Fibroblast of lung (primary cell): ENCODE measurements around the gene CPN1. TPM values are rescaled to one million over a fixed set of nuclear protein-coding genes. Genes with fewer than 3 reads are reported as not detected.

Source experiments
- DNase-seq, 2 donors: peaks; one replicate each; pipeline versions ENCODE4 v3.0.0 to v3.0.0-alpha.2; 2010; ENCODE audit warnings: low read depth in 2 of 2
- H2AFZ ChIP-seq: 2 replicates; pipeline ENCODE4 v1.5.1; 2012; ENCODE audit warnings: low read length, control low read depth, inconsistent platforms
- H3K27ac ChIP-seq: 2 replicates; pipeline ENCODE4 v1.5.1; 2011; ENCODE audit warnings: low read length, control low read depth; ENCODE audit not compliant: insufficient read depth
- H3K27me3 ChIP-seq: 2 replicates; pipeline ENCODE4 v1.5.1; 2011; ENCODE audit warnings: mild to moderate bottlenecking, low read length; ENCODE audit not compliant: control insufficient read depth, insufficient read depth
- H3K36me3 ChIP-seq: 2 replicates; pipeline ENCODE4 v1.5.1; 2011; ENCODE audit warnings: low read length; ENCODE audit not compliant: control insufficient read depth, insufficient read depth
- H3K4me1 ChIP-seq: 2 replicates; pipeline ENCODE4 v1.5.1; 2011; ENCODE audit warnings: low read length; ENCODE audit not compliant: control insufficient read depth, insufficient read depth; ENCODE audit errors: extremely low read depth
- H3K4me2 ChIP-seq: 2 replicates; pipeline ENCODE4 v1.5.1; 2011; ENCODE audit warnings: low read length, control low read depth; ENCODE audit not compliant: insufficient read depth; ENCODE audit errors: extremely low read depth
- H3K4me3 ChIP-seq, 4 experiments: fragments of 200-600 bp in 1 of 4; sonication (generic) in 1 of 4; replicated peaks in 1 of 4; 2 replicates each; pipeline ENCODE4 v1.5.1; 2011 to 2016; ENCODE audit warnings: low read length in 4 of 4, low read depth in 3 of 4, mild to moderate bottlenecking in 3 of 4, control low read depth in 2 of 4, inconsistent platforms in 1 of 4, mixed read lengths in 1 of 4; ENCODE audit not compliant: insufficient read depth in 1 of 4; ENCODE audit errors: control extremely low read depth in 1 of 4
- H3K79me2 ChIP-seq: 2 replicates; pipeline ENCODE4 v1.5.1; 2012; ENCODE audit warnings: mild to moderate bottlenecking, low read length, inconsistent platforms; ENCODE audit not compliant: control insufficient read depth, insufficient read depth
- H3K9ac ChIP-seq: 2 replicates; pipeline ENCODE4 v1.5.1; 2011; ENCODE audit warnings: mild to moderate bottlenecking, low read length, control low read depth; ENCODE audit not compliant: insufficient read depth
- H3K9me3 ChIP-seq: 2 replicates; pipeline ENCODE4 v1.5.1; 2012; ENCODE audit warnings: low read depth, low read length; ENCODE audit not compliant: control insufficient read depth, insufficient read depth
- H4K20me1 ChIP-seq: 2 replicates; pipeline ENCODE4 v1.5.1; 2011; ENCODE audit warnings: low read length; ENCODE audit not compliant: control insufficient read depth, insufficient read depth; ENCODE audit errors: extremely low read depth
- EZH2 ChIP-seq: IDR thresholded peaks from 2 replicates; pipeline ENCODE4 v1.5.1; 2012; ENCODE audit warnings: low read length, control low read depth, mild to moderate bottlenecking; ENCODE audit errors: missing control alignments
- polyA plus RNA-seq, 2 donors: library from polyadenylated mRNA; depleted of rRNA in 1 of 2; stranded (reverse) in 1 of 2; unstranded in 1 of 2; fragments of >200 nt; gene quantifications; 2 replicates each; pipeline ENCODE4 v1.2.1, GENCODE V29; 2011 to 2012; ENCODE audit warnings: missing spikeins in 1 of 2
- total RNA-seq: library from RNA; depleted of rRNA; stranded (reverse); fragments of >200 nt; gene quantifications from 2 replicates; pipeline ENCODE4 v1.2.1, GENCODE V29; 2014
- TF ChIP-seq, protein P1 (sequence below), 2 donors: IDR thresholded peaks in 1 of 2; conservative IDR thresholded peaks in 1 of 2; 1 replicate in 1 of 2; 2 replicates in 1 of 2; pipeline ENCODE4 v1.5.1; 2011 to 2012; ENCODE audit warnings: low read length in 2 of 2, control low read depth in 1 of 2, inconsistent platforms in 1 of 2, low read depth in 1 of 2, mild to moderate bottlenecking in 1 of 2

CPN1 gene
- total and polyA plus RNA-seq, 2 donors (not counting 1 experiment from before 2014, with no cell fraction given): not detected

DNA sequence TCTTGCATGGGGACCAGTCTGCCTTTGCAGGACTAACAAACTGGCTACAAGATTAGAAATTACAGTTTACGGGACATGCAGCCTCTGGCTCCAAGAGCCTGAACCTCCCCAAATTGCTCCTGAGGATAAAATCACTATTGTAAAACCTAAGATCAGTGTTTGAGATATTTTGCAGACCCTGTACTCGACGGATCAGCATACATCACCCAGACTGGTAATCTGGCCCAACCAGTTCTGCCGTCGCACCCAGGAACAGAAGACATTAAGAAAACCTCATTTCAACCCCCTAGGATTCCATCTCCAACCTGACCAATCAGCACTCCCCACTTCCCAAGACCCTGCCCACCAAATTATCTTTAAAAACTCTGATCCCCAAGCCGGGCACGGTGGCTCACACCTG, 44.8 kb downstream of the CPN1 start:
- DNase-seq: no peak
- Histone ChIP-seq H3K4me3 (no peak overlapping the region), H3K9me3 (no peaks in the 10 kb centered on the region), H3K4me1 (no peaks in the 10 kb centered on the region), H3K27me3 (no peaks in the 10 kb centered on the region), H3K27ac (no peak overlapping the region), H3K4me2 (no peak overlapping the region), H3K36me3 (no peaks in the 10 kb centered on the region), H2AFZ (no peak overlapping the region), H3K9ac (no peak overlapping the region), H4K20me1 (no peaks in the 10 kb centered on the region), H3K79me2 (no peaks in the 10 kb centered on the region)
- no peak for TF ChIP-seq EZH2
- TF ChIP-seq, protein P1, sequence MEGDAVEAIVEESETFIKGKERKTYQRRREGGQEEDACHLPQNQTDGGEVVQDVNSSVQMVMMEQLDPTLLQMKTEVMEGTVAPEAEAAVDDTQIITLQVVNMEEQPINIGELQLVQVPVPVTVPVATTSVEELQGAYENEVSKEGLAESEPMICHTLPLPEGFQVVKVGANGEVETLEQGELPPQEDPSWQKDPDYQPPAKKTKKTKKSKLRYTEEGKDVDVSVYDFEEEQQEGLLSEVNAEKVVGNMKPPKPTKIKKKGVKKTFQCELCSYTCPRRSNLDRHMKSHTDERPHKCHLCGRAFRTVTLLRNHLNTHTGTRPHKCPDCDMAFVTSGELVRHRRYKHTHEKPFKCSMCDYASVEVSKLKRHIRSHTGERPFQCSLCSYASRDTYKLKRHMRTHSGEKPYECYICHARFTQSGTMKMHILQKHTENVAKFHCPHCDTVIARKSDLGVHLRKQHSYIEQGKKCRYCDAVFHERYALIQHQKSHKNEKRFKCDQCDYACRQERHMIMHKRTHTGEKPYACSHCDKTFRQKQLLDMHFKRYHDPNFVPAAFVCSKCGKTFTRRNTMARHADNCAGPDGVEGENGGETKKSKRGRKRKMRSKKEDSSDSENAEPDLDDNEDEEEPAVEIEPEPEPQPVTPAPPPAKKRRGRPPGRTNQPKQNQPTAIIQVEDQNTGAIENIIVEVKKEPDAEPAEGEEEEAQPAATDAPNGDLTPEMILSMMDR (conservative IDR thresholded peaks at IDR 0.05 in 1 of 2, IDR thresholded peaks at IDR 0.05 in 1 of 2; ENCODE audit: low read depth in 1 of 2, low read length in 2 of 2): no peak

DNA sequence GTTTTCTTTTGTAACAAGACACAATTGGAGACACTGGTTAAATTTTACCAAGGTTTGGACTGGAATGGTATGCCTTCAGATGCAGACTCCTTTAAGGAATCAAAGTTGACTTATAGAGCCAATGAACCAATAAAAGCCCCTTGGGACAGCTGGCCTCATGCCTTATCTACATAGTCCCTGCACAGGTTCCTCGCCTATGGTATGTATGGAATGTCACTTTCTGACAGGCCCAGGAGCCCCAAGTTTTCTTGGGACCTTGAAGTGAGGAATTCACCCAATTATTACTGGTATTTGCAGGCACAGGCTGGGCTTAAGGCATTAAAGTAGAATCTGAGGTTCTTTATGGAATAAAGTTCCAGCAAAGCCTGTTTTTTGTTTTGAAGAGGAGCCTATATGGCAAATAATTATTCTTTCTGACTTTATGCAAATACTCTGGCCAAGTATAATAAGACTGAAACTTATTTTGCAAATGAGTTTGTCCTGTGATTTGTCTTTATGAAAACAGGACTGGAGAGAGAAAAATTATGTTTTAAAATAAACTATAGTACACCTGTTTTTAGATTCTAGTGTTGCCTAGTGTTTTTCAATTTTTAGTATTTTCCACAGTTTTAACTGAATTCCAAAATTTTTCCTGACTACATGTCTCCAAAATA, 47.8 kb downstream of the CPN1 start:
- Histone ChIP-seq H3K4me2 (no peak overlapping the region), H3K4me1 (no peaks in the 10 kb centered on the region), H3K9ac (no peak overlapping the region), H3K79me2 (no peaks in the 10 kb centered on the region), H3K9me3 (no peaks in the 10 kb centered on the region), H3K27me3 (no peaks in the 10 kb centered on the region), H4K20me1 (no peaks in the 10 kb centered on the region), H2AFZ (no peak overlapping the region), H3K36me3 (no peaks in the 10 kb centered on the region), H3K27ac (no peak overlapping the region), H3K4me3 (no peak overlapping the region)
- DNase-seq: no peak
- TF ChIP-seq EZH2: no peak
- TF ChIP-seq, protein P1 (conservative IDR thresholded peaks at IDR 0.05 in 1 of 2, IDR thresholded peaks at IDR 0.05 in 1 of 2; ENCODE audit: low read depth in 1 of 2, low read length in 2 of 2): no peak

DNA sequence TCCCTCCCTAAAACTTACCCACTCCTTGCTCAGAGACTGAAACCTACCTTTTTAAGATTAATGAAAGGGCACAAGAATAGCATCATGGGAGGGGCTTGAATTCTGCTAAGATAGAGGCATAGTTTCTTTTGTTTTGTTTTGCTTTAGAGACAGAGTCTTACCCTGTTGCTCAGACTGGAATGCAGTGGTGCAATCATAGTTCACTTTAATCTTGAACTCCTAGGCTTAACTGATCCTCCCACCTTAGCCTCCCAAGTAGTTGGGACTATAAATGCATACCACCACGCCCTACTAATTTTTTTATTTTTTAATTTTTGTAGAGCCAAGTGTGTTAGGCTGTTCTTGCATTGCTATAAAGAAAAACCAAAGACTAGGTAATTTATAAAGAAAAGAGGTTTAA, 54.3 kb downstream of the CPN1 start:
- TF ChIP-seq, protein P1 (conservative IDR thresholded peaks at IDR 0.05 in 1 of 2, IDR thresholded peaks at IDR 0.05 in 1 of 2; ENCODE audit: low read depth in 1 of 2, low read length in 2 of 2): no peak
- TF ChIP-seq EZH2: no peak
- no peak overlapping the region for H3K4me3 ChIP-seq
- no peaks in the 10 kb centered on the region for H3K36me3 ChIP-seq
- H3K4me1 ChIP-seq: no peaks in the 10 kb centered on the region
- no peak for DNase-seq
- H2AFZ ChIP-seq: no peak overlapping the region
- H3K9ac ChIP-seq: no peak overlapping the region
- no peaks in the 10 kb centered on the region for H3K27me3 ChIP-seq
- no peak overlapping the region for H3K27ac ChIP-seq
- no peaks in the 10 kb centered on the region for H3K79me2 ChIP-seq
- H4K20me1 ChIP-seq: no peaks in the 10 kb centered on the region
- H3K4me2 ChIP-seq: no peak overlapping the region
- H3K9me3 ChIP-seq: no peaks in the 10 kb centered on the region
